Epithelial cell of prostate (primary cell): Measurements from ENCODE around the gene FAM13B.

Source experiments
- DNase-seq: peaks from one replicate; pipeline ENCODE4 v3.0.0-alpha.2; 2011; ENCODE audit warnings: low read depth, low spot score
- H3K27ac ChIP-seq: fragments of 450-650 bp; 2 replicates; pipeline ENCODE4 v1.5.1; 2017; ENCODE audit warnings: mild to moderate bottlenecking

Gene FAM13B

DNA sequence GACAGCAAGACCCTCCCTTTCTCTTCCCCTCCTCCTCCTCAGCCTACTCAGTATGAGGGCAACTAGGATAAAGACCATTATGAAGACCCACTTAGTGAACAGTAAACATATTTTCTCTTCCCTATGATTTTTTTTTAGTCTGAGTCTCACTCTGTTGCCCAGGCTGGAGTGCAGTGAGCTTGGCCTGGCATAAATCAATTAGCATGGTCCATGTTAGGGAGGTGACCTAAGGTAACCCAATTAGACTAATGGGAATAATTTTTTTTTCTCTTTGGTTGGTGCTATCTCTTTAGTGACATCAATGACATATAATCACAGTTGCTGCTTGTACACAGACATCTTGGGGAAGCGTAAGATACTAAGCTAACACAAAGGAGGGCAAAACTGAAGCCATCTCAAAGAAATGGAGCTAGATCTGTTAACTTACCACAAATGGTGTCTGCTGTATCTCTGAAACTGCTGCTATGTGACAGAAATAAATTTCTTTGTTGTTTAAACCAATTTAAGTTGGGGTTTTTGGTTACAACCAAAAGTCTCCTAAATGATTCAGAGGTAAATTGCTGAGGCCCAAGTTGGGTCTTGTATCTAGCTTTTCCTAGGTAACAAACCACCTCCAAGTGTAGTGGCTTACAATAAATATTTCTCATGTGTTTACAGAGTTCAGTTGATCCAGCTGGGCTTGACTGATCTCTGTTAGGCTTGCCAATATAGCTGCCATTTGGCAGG, 130.3 kb downstream of the FAM13B start:
- DNase-seq, result no peak
- H3K27ac ChIP-seq, result no peak overlapping the region

- no peak for DNase-seq
- no peak overlapping the region for H3K27ac ChIP-seq
These were observed 131.7 kb downstream of the FAM13B start for GRCh38 chr5:137901011-137901817.

DNA sequence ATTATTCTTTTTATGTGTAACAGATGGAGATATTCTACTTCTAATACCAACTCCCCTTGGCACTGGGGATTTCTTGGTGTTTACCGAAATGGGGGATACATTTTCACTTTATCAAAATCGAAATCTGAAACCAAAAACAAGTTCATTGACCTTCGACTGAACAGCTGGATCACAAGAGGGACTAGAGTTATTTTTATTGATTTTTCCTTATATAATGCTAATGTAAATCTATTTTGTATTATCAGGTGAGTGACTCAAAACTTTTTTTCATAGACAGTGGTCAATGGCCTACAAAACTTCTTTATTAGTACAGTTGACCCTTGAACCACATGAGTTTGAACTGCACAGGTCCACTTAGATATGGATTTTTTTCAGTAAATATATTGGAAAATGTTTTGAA, 133.4 kb downstream of the FAM13B start:
- DNase-seq, result no peak
- H3K27ac ChIP-seq, result no peak overlapping the region

DNA sequence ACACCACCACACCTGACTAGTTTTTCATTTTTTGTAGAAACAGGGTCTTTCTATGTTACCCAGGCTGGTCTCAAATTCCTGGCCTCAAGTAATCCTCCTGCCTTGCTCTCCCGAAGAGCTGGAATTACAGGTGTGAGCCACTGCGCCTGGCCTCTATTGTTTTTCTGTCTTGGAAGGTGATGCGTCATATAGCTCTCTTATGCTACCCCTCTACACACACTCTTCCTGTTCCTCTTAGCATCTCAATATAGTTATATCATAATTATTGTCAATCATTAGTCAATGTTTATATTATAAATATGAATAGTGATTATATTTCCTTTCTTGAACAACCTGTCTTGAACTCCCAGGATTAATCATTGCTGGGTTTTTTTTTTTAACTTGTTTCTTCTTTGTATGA, 136.3 kb downstream of the FAM13B start:
- H3K27ac ChIP-seq, result no peak overlapping the region
- no peak for DNase-seq

GRCh38 chr5:137894586-137894985, 138.3 kb downstream of the FAM13B start:
- no peak for DNase-seq
- H3K27ac ChIP-seq, result no peak overlapping the region

- no peak for DNase-seq
- no peak overlapping the region for H3K27ac ChIP-seq
These were observed 141.0 kb downstream of the FAM13B start for GRCh38 chr5:137891849-137892248.

DNA sequence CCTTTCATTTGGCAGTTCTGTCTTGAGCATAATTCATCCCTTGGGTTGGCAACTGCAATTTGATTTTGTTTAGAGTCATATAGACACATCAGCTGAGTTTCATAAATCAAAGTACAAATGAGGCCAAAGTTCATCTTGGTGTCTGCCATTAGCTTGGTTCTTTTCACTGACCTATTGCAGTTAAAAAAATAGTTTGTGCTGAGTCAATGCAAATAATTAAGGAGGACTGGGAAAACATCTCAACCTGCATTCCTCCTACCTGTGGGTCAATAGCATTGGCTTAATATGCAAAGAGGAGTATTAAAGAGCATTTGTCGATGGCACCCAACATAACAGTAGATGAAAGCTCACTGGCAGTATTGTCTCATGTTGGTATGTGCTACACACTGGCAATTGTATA, 142.0 kb downstream of the FAM13B start:
- DNase-seq, result no peak
- no peak overlapping the region for H3K27ac ChIP-seq

DNA sequence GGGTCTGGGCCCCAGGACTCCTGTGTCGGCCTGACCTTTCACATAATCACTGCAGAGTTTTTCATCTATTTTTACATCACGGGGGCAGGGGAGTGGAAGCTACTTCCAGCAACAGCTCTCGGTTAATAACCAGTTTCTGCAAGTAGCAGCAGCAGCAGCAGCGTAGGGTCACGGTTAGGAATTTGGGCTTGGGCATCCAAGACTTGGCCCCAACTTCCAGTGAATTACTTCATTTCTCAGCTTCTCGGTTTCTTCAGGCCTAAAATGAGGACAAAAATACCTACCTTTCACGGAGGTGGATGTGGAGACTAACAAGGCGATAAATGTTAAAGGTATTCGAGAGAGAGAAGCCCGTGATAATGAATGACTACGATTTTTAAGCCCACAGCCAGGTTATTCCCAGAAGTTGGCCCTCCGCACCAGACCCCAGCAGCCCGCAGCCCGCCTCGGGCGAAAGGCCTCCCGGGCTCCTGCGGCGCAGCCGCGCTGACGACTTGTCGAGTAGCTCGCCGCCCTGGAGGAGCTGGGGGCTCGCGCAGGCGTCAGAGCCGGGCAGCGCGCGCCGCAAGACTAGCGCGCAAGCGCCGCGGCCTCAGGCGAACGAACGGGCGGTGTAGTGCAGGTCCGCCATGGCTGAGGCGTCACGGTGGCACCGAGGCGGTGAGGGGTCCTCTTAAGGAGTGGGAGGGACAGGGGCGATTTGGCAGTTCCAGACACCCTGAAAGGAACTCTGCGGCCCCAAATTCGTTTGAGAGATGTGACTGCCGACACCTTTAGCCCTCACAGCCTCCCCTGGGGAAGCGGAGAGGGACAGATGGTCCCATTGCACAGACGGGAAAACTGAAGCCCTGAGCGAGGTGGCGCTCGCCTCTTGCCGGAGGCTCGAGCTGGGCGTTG, 143.8 kb downstream of the FAM13B start, which contains the start of gene PKD2L2:
Gene PKD2L2, plus strand, starts transcription at position 595 of the 897 bp plus-strand sequence. Its CDS starts 35 bp downstream, at position 630.
- peak; percentile 31 for DNase-seq
- peak within 1 kb of the TSS; percentile 61 for H3K27ac ChIP-seq

- H3K27ac ChIP-seq, result peak overlapping the region; percentile 61
- DNase-seq, result no peak
These were observed 144.4 kb downstream of the FAM13B start for GRCh38 chr5:137888466-137888862.
